B cell (primary cell): ENCODE results near the gene FYN. TPM values are rescaled to one million over a fixed set of nuclear protein-coding genes. Genes with fewer than 3 reads are reported as not detected.

Experiments
- ATAC-seq: fragments of 200-7000 bp; cut with Tn5 transposase; one replicate; pipeline ENCODE4 v1.10.0; 2021; ENCODE audit warnings: low read depth, mild to moderate bottlenecking, moderate number of reproducible peaks, moderate library complexity
- CTCF ChIA-PET: fragments of 350-600 bp; sonication (Branson Sonifier 250); formaldehyde crosslinking; loops from one replicate; lab custom pipeline; 2021; ENCODE audit warnings: antibody characterized with exemption, inconsistent platforms; lab: Charles Lee
- POLR2A ChIA-PET: fragments of 350-600 bp; sonication (Branson Sonifier 250); formaldehyde crosslinking; loops from one replicate; lab custom pipeline; 2021; ENCODE audit warnings: antibody characterized with exemption; lab: Charles Lee
- DNase-seq: peaks from one replicate; pipeline ENCODE4 v3.0.0; 2013
- H2AFZ ChIP-seq: 2 replicates; pipeline ENCODE4 v1.6.1; 2012; ENCODE audit warnings: mild to moderate bottlenecking, low read depth, low read length; ENCODE audit not compliant: insufficient read depth, poor library complexity, severe bottlenecking
- H3K27ac ChIP-seq, 2 donors: 1 replicate in 1 of 2; 2 replicates in 1 of 2; pipeline ENCODE4 v1.5.1; 2012 to 2013; ENCODE audit warnings: low read length in 2 of 2, mild to moderate bottlenecking in 2 of 2, moderate library complexity in 1 of 2
- H3K27me3 ChIP-seq, 4 experiments: fragments of 200-600 bp in 1 of 4; sonication (generic) in 1 of 4; replicated peaks in 1 of 4; 1 replicate in 2 of 4; 2 replicates in 2 of 4; pipeline versions ENCODE4 v1.6.1 to v1.7.0; 2013 to 2016; ENCODE audit warnings: low read length in 3 of 4, mild to moderate bottlenecking in 2 of 4, mixed read lengths in 1 of 4, moderate library complexity in 1 of 4; ENCODE audit not compliant: insufficient read depth in 4 of 4, control insufficient read depth in 3 of 4; ENCODE audit errors: control extremely low read depth in 1 of 4
- H3K36me3 ChIP-seq, 2 experiments: replicated peaks in 1 of 2; 1 replicate in 1 of 2; 2 replicates in 1 of 2; pipeline versions ENCODE4 v1.6.1 to v1.7.1; 2013; ENCODE audit warnings: low read length in 1 of 2; ENCODE audit not compliant: insufficient read depth in 2 of 2, control insufficient read depth in 1 of 2; ENCODE audit errors: control extremely low read depth in 1 of 2, extremely low read depth in 1 of 2
- H3K4me1 ChIP-seq, 2 donors: fragments of 200-600 bp in 1 of 2; sonication (generic) in 1 of 2; 1 replicate in 1 of 2; 2 replicates in 1 of 2; pipeline versions ENCODE4 v1.5.1 to v1.6.1; 2013 to 2017; ENCODE audit warnings: low read length in 2 of 2; ENCODE audit not compliant: control insufficient read depth in 2 of 2, insufficient read depth in 2 of 2
- H3K4me2 ChIP-seq: replicated peaks from 2 replicates; pipeline ENCODE3; 2012; ENCODE audit warnings: mild to moderate bottlenecking, low read depth, low read length; ENCODE audit not compliant: poor library complexity, severe bottlenecking
- H3K4me3 ChIP-seq, 5 experiments: fragments of 200-600 bp in 1 of 5; sonication (generic) in 1 of 5; 1 replicate in 3 of 5; 2 replicates in 2 of 5; pipeline versions ENCODE4 v1.5.1 to v1.7.0; 2011 to 2016; ENCODE audit warnings: low read length in 4 of 5, mild to moderate bottlenecking in 4 of 5, low read depth in 2 of 5, control low read depth in 1 of 5, moderate library complexity in 1 of 5; ENCODE audit not compliant: insufficient read depth in 1 of 5; ENCODE audit errors: control extremely low read depth in 1 of 5, extremely low read depth in 1 of 5
- H3K79me2 ChIP-seq: fragments of 200-600 bp; sonication (generic); one replicate; pipeline ENCODE4 v1.6.0; 2016; ENCODE audit warnings: low read length; ENCODE audit not compliant: control insufficient read depth, insufficient read depth
- H3K9ac ChIP-seq: fragments of 200-600 bp; sonication (generic); 2 replicates; pipeline ENCODE4 v1.6.1; 2017; ENCODE audit warnings: mild to moderate bottlenecking, low read length, moderate library complexity
- H3K9me3 ChIP-seq, 3 donors: one replicate each; pipeline versions ENCODE4 v1.6.1 to v1.7.1; 2013; ENCODE audit warnings: low read length in 2 of 3; ENCODE audit not compliant: control insufficient read depth in 2 of 3, insufficient read depth in 1 of 3; ENCODE audit errors: control extremely low read depth in 1 of 3
- H4K20me1 ChIP-seq: 2 replicates; pipeline ENCODE4 v1.6.0; 2012; ENCODE audit warnings: mild to moderate bottlenecking, low read length; ENCODE audit not compliant: insufficient read depth, control insufficient read depth, poor library complexity, severe bottlenecking
- H3K27ac Mint-ChIP-seq: one replicate; pipeline ENCODE4 v1.8.0; 2021; ENCODE audit warnings: mixed read lengths
- H3K27me3 Mint-ChIP-seq: one replicate; pipeline ENCODE4 v1.8.0; 2021; ENCODE audit warnings: mixed read lengths
- H3K4me1 Mint-ChIP-seq: one replicate; pipeline ENCODE4 v1.8.0; 2021; ENCODE audit warnings: mixed read lengths
- H3K4me3 Mint-ChIP-seq: one replicate; pipeline ENCODE4 v1.8.0; 2021; ENCODE audit warnings: mixed read lengths
- H3K9me3 Mint-ChIP-seq: one replicate; pipeline ENCODE4 v1.8.0; 2022; ENCODE audit warnings: mixed read lengths; ENCODE audit not compliant: insufficient read depth
- EZH2 ChIP-seq: IDR thresholded peaks from 2 replicates; pipeline ENCODE4 v1.6.1; 2012; ENCODE audit warnings: borderline replicate concordance, low read depth, mild to moderate bottlenecking, moderate library complexity, low read length; ENCODE audit not compliant: insufficient read depth, poor library complexity, severe bottlenecking
- WGBS: methylation state at CpG from one replicate; pipeline ENCODE4 v1.1.5; 2013; ENCODE audit warnings: missing lambda C conversion rate; ENCODE audit not compliant: insufficient coverage; 5-methylcytosine and 5-hydroxymethylcytosine counted together
- intact Hi-C: fragments of 100-400 bp; cut with micrococcal nuclease; formaldehyde crosslinking; loops from one replicate; pipeline ENCODE4 v1.10.0; 2022
- polyA plus RNA-seq: library from polyadenylated mRNA; depleted of rRNA; stranded (reverse); fragments of >200 nt; gene quantifications from 2 replicates; pipeline ENCODE4 v1.2.3, GENCODE V29; 2012
- total RNA-seq, 2 donors: library from RNA; stranded (reverse); fragments of 120-200 nt in 1 of 2; gene quantifications; 1 replicate in 1 of 2; 2 replicates in 1 of 2; pipeline versions ENCODE4 v1.2.3 to v1.2.4, GENCODE V29; 2013 to 2022
- TF ChIP-seq, protein P1 (sequence below): fragments of 200-600 bp; IDR thresholded peaks from one replicate; pipeline ENCODE4 v1.8.0; 2022; ENCODE audit warnings: antibody characterized with exemption, mild to moderate bottlenecking

The FYN gene
- total and polyA plus RNA-seq, 2 donors (not counting 1 experiment from before 2014, with no cell fraction given), result 54.1 to 94.0 TPM

DNA sequence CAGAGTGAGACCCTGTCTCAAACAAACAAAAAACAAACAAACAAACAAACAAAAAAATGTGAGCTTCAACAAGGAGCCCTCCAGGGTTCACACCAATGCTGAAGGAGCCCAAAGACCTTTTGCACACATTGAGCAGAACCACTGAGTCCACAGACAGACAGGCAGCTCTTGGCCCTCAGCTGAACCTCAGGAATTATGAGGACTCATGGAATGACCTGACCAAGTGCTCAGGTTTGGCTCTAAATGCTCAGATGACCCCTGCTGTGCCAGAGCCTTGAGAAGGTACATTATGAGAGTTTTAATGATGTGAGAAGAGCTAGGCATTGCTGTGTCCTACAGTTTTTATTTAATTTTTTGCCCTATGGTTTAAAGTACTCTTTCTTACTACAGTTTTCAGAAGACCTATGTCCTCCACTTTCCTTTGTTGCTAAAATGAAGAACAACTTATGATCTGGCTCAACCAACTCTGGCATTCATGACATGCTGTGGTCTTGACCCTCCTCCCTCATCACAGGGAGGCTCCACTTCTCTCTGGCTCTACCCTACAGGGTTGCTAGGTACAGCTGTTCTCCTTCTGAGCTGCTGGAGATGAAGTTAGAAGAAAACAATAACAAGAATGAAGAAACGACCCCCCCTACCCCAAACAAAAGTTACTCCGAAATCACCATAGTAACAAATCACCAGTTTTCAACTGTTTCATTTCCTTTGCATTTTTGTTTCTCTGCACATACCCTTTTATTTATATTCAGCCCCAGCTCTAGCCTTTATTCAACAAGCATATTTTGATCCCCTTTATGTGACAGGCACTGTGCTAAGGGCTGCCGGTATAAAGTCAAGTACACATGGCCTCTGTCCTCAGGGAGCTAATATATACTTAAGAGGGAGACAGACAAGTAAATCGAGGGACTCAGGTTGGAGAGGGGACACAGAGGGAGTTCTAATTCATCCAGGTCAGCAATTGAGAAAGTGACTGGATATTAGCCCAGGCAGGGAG lies 138.9 kb downstream of the FYN start:
- H3K9me3 Mint-ChIP-seq, result peaks cover 4% of the 10 kb centered on the region
- Histone ChIP-seq H3K4me3 (no peak overlapping the region), H3K4me2 (no peak overlapping the region), H4K20me1 (no peaks in the 10 kb centered on the region), H3K9me3 (peaks cover 0 to 9% (median 5%) of the 10 kb centered on the region in 3 donors), H3K4me1 (peaks cover 60 to 81% of the 10 kb centered on the region in 2 donors), H3K79me2 (peaks cover 30% of the 10 kb centered on the region), H3K27me3 (no peaks in the 10 kb centered on the region), H3K27ac (no peak overlapping the region), H2AFZ (no peak overlapping the region), H3K9ac (no peak overlapping the region), H3K36me3 (no peaks in the 10 kb centered on the region)
- H3K27me3 Mint-ChIP-seq, result no peaks in the 10 kb centered on the region
- ChIA-PET POLR2A (interaction anchor here (0.6 kb wide), 1 partner anchor 15 kb away, joined by 3 read pairs; no protein-coding TSS in a partner anchor), CTCF (interaction anchor here (0.7 to 1.1 kb wide), 4 partner anchors 9 to 140 kb away, joined by 3 to 4 read pairs (median 3); no protein-coding TSS in a partner anchor)
- no peak overlapping the region for H3K4me3 Mint-ChIP-seq
- intact Hi-C loops, result no loop called here
- H3K27ac Mint-ChIP-seq, result peak overlapping the region; percentile 27
- 100% methylated on average over 3 of the region's 4 CpGs for whole genome bisulfite sequencing
- H3K4me1 Mint-ChIP-seq, result peaks cover 70% of the 10 kb centered on the region
- ATAC-seq (peak; percentile 28), DNase-seq (peak; percentile 29)
- TF ChIP-seq, protein P1, sequence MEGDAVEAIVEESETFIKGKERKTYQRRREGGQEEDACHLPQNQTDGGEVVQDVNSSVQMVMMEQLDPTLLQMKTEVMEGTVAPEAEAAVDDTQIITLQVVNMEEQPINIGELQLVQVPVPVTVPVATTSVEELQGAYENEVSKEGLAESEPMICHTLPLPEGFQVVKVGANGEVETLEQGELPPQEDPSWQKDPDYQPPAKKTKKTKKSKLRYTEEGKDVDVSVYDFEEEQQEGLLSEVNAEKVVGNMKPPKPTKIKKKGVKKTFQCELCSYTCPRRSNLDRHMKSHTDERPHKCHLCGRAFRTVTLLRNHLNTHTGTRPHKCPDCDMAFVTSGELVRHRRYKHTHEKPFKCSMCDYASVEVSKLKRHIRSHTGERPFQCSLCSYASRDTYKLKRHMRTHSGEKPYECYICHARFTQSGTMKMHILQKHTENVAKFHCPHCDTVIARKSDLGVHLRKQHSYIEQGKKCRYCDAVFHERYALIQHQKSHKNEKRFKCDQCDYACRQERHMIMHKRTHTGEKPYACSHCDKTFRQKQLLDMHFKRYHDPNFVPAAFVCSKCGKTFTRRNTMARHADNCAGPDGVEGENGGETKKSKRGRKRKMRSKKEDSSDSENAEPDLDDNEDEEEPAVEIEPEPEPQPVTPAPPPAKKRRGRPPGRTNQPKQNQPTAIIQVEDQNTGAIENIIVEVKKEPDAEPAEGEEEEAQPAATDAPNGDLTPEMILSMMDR, result no peak
- no peak for TF ChIP-seq EZH2
